T-helper 17 cell (primary cell): ENCODE measurements around the gene PLEKHA7. TPM values are rescaled to one million over a fixed set of nuclear protein-coding genes. Genes with fewer than 3 reads are reported as not detected.

Experiments used
- ATAC-seq: fragments of 150-1000 bp; cut with Tn5 transposase; 2 replicates; pipeline ENCODE4 v1.10.0; 2021; ENCODE audit warnings: mild to moderate bottlenecking, moderate library complexity
- DNase-seq, 3 donors: peaks; one replicate each; pipeline versions ENCODE4 v3.0.0 to v3.0.0-alpha.2; 2020 to 2021
- H3K9me3 ChIP-seq: one replicate; pipeline ENCODE4 v1.7.0; 2013; ENCODE audit warnings: low read length, mild to moderate bottlenecking; ENCODE audit not compliant: control insufficient read depth, poor library complexity, severe bottlenecking
- H3K27ac Mint-ChIP-seq: one replicate; pipeline ENCODE4 v1.8.0; 2022; ENCODE audit warnings: mild to moderate bottlenecking, moderate library complexity, mixed read lengths
- H3K27me3 Mint-ChIP-seq: one replicate; pipeline ENCODE4 v1.8.0; 2022; ENCODE audit warnings: mixed read lengths
- H3K36me3 Mint-ChIP-seq: one replicate; pipeline ENCODE4 v1.8.0; 2022; ENCODE audit warnings: low read depth, mixed read lengths
- H3K4me1 Mint-ChIP-seq: one replicate; pipeline ENCODE4 v1.8.0; 2022; ENCODE audit warnings: mild to moderate bottlenecking, mixed read lengths
- H3K4me3 Mint-ChIP-seq: one replicate; pipeline ENCODE4 v1.8.0; 2022; ENCODE audit warnings: mild to moderate bottlenecking, moderate library complexity, mixed read lengths
- total RNA-seq, 4 donors: library from RNA in 2 of 4; stranded (reverse) in 2 of 4; gene quantifications; one replicate each; pipeline ENCODE4 v1.2.3 and lab custom pipeline; 2022 to 2026

PLEKHA7 gene
- total RNA-seq, 2 donors from 2014 or later = 5.3 to 10.9 TPM

DNA sequence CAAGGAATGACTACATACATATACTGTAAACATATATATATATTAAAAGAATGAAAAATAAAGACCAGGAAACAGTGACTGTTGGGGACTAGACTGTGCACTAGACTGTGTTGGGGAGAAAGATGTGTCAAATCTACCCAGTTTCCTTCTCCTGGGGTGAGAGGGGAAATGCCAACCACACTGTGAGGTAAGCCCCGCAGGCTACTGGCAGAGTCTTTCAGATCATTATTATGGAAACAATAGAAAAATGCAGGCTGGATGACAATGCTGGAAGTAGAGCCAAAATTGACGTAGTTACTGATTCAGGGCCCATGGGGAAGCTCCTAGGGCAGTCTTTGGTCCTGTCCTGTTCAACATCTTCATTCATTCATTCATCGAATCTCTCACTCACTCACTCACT lies 174.4 kb downstream of the PLEKHA7 start:
- no peak for DNase-seq
- H3K4me3 Mint-ChIP-seq = no peak overlapping the region
- peaks cover 3% of the 10 kb centered on the region for H3K36me3 Mint-ChIP-seq
- no peak for ATAC-seq
- H3K27me3 Mint-ChIP-seq = no peaks in the 10 kb centered on the region
- no peaks in the 10 kb centered on the region for H3K4me1 Mint-ChIP-seq
- no peaks in the 10 kb centered on the region for H3K9me3 ChIP-seq
- H3K27ac Mint-ChIP-seq = no peak overlapping the region

DNA sequence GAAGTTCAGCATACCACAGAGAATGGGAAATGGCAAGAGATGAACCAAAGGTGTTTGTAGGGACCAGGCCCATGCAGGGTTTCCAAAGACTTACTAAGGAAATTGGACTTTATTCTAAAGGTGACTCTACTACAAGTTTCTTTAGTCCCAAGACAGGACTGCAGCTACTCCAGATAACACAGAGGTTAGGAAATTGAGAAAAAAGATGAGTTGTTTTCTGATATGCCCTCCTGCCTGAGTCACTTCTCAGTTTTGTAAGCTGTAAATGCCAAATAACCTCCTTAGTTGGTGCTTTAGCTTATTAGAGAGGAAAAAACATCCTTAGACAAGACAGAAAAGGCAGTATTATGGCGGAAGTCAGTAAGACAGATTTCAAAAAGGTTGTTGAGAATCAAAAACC lies 179.8 kb downstream of the PLEKHA7 start:
- H3K36me3 Mint-ChIP-seq = peaks cover 4% of the 10 kb centered on the region
- H3K4me3 Mint-ChIP-seq = no peak overlapping the region
- no peak for ATAC-seq
- no peak overlapping the region for H3K27ac Mint-ChIP-seq
- H3K9me3 ChIP-seq = no peaks in the 10 kb centered on the region
- no peak for DNase-seq
- no peaks in the 10 kb centered on the region for H3K4me1 Mint-ChIP-seq
- H3K27me3 Mint-ChIP-seq = no peaks in the 10 kb centered on the region

DNA sequence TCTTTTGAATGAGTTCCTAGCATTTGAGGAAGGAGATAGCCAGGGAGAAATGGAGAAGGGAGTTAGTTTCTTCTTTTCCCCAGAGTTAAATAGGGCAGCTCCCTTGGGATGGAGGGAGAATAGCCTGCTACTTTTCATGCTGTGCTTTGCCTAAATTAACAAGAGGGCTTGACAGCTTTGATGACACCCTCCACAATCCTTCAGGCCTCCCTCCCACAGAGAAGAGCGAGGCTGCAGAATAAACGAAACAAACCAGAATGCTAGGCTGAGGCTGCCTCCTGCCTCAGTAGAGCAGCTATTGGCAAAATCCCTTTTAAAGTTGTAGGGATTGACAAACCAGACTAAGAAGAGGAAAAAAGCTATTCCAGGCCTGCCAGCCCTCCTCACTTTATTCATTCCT lies 181.2 kb downstream of the PLEKHA7 start:
- no peak for DNase-seq
- no peak overlapping the region for H3K4me3 Mint-ChIP-seq
- H3K9me3 ChIP-seq = no peaks in the 10 kb centered on the region
- H3K27ac Mint-ChIP-seq = peak overlapping the region; percentile 16
- H3K4me1 Mint-ChIP-seq = no peaks in the 10 kb centered on the region
- no peak for ATAC-seq
- no peaks in the 10 kb centered on the region for H3K27me3 Mint-ChIP-seq
- peaks cover 4% of the 10 kb centered on the region for H3K36me3 Mint-ChIP-seq

- peaks cover 4% of the 10 kb centered on the region for H3K36me3 Mint-ChIP-seq
- no peaks in the 10 kb centered on the region for H3K4me1 Mint-ChIP-seq
- no peak overlapping the region for H3K4me3 Mint-ChIP-seq
- no peaks in the 10 kb centered on the region for H3K27me3 Mint-ChIP-seq
- ATAC-seq (no peak), DNase-seq (no peak)
- H3K9me3 ChIP-seq = no peaks in the 10 kb centered on the region
- H3K27ac Mint-ChIP-seq = peak overlapping the region; percentile 16
These were observed 182.0 kb downstream of the PLEKHA7 start for GRCh38 chr11:16832193-16832539.

DNA sequence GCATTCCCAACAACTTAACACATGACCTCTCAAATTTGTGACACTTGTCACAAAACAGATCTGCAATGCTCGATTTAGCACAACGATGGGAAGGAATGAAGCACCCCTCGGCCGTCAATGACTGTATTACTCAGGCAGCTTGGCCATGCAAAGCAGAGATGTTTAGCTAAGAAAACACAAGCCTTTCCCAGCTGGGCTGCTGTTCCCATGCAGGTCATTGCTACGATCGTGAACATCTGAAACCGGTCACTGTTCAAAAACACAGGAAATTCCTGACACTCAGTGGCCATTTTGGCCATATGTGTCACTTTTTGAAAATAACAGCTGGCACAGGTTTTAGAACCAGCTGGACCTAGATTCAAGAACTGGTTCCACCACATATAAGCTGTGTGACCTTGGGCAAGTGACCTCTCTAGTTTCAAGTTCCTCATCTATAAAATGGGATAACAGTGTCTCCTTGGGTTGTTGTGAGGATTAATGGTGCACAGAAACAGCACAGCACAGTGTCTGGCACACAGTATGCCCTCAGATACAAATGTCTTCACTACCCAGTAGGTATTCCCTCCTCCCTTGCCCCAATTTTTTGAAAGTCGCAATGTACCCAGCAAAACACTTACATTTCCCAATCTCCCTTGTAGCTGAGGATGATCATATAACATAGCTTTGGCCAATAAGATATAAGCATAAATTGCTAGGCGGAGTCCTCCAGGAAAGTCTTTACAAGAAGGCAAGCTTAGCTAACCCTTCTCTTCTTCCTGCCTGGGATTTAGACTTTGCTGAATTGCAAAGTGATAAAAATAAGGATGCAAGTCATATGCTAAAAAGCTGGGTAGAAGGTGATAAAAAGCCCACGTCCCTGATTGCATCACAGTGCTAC lies 182.7 kb downstream of the PLEKHA7 start:
- no peak for DNase-seq
- H3K27ac Mint-ChIP-seq = peak overlapping the region; percentile 16
- H3K4me1 Mint-ChIP-seq = peaks cover under 1% of the 10 kb centered on the region

GRCh38 chr11:16827139-16827538 lies 187.1 kb downstream of the PLEKHA7 start:
- Mint-ChIP-seq H3K4me3 (no peak overlapping the region), H3K27me3 (no peaks in the 10 kb centered on the region), H3K36me3 (peaks cover 12% of the 10 kb centered on the region), H3K4me1 (peaks cover 11% of the 10 kb centered on the region), H3K27ac (peak overlapping the region; percentile 32)
- ATAC-seq (no peak), DNase-seq (no peak)
- no peaks in the 10 kb centered on the region for H3K9me3 ChIP-seq

More for the DNA sequence above, 182.7 kb downstream of the PLEKHA7 start:
- H3K27me3 Mint-ChIP-seq = no peaks in the 10 kb centered on the region
- no peak overlapping the region for H3K4me3 Mint-ChIP-seq
- H3K9me3 ChIP-seq = no peaks in the 10 kb centered on the region
- H3K36me3 Mint-ChIP-seq = peaks cover 6% of the 10 kb centered on the region
- no peak for ATAC-seq

GRCh38 chr11:16825968-16826367 lies 188.2 kb downstream of the PLEKHA7 start:
- peaks cover 13% of the 10 kb centered on the region for H3K4me1 Mint-ChIP-seq
- no peaks in the 10 kb centered on the region for H3K27me3 Mint-ChIP-seq
- H3K27ac Mint-ChIP-seq = no peak overlapping the region

GRCh38 chr11:16825101-16825500 lies 189.1 kb downstream of the PLEKHA7 start:
- no peak overlapping the region for H3K27ac Mint-ChIP-seq
- H3K9me3 ChIP-seq = no peaks in the 10 kb centered on the region
- no peak for ATAC-seq
- DNase-seq = no peak
- no peak overlapping the region for H3K4me3 Mint-ChIP-seq
- peaks cover 12% of the 10 kb centered on the region for H3K36me3 Mint-ChIP-seq
- H3K4me1 Mint-ChIP-seq = peaks cover 19% of the 10 kb centered on the region
- no peaks in the 10 kb centered on the region for H3K27me3 Mint-ChIP-seq

More at GRCh38 chr11:16825968-16826367, 188.2 kb downstream of the PLEKHA7 start:
- ATAC-seq (no peak), DNase-seq (no peak)
- Mint-ChIP-seq H3K4me3 (no peak overlapping the region), H3K36me3 (peaks cover 12% of the 10 kb centered on the region)
- no peaks in the 10 kb centered on the region for H3K9me3 ChIP-seq

GRCh38 chr11:16820324-16821092 lies 193.7 kb downstream of the PLEKHA7 start:
- H3K27me3 Mint-ChIP-seq = no peaks in the 10 kb centered on the region
- DNase-seq = peak; percentile 9 to 27 (median 25)
- H3K27ac Mint-ChIP-seq = peak overlapping the region; percentile 32
- no peaks in the 10 kb centered on the region for H3K9me3 ChIP-seq
- H3K36me3 Mint-ChIP-seq = peaks cover 9% of the 10 kb centered on the region
- ATAC-seq = peak; percentile 81
- no peak overlapping the region for H3K4me3 Mint-ChIP-seq
- H3K4me1 Mint-ChIP-seq = peaks cover 21% of the 10 kb centered on the region

GRCh38 chr11:16818284-16818683 lies 195.9 kb downstream of the PLEKHA7 start:
- Mint-ChIP-seq H3K27me3 (no peaks in the 10 kb centered on the region), H3K36me3 (peaks cover 3% of the 10 kb centered on the region), H3K4me3 (no peak overlapping the region), H3K4me1 (peaks cover 15% of the 10 kb centered on the region), H3K27ac (no peak overlapping the region)
- no peaks in the 10 kb centered on the region for H3K9me3 ChIP-seq
- no peak for DNase-seq
- ATAC-seq = no peak

- Mint-ChIP-seq H3K4me3 (no peak overlapping the region), H3K27me3 (no peaks in the 10 kb centered on the region), H3K4me1 (peaks cover 17% of the 10 kb centered on the region), H3K36me3 (peaks cover 3% of the 10 kb centered on the region), H3K27ac (no peak overlapping the region)
- DNase-seq = no peak
- no peaks in the 10 kb centered on the region for H3K9me3 ChIP-seq
- ATAC-seq = no peak
These were observed 196.9 kb downstream of the PLEKHA7 start for GRCh38 chr11:16817351-16817750.

GRCh38 chr11:16816358-16817270 lies 197.6 kb downstream of the PLEKHA7 start:
- ATAC-seq = no peak
- Mint-ChIP-seq H3K36me3 (peaks cover 3% of the 10 kb centered on the region), H3K27me3 (no peaks in the 10 kb centered on the region), H3K4me3 (no peak overlapping the region), H3K4me1 (peaks cover 20% of the 10 kb centered on the region), H3K27ac (no peak overlapping the region)
- no peaks in the 10 kb centered on the region for H3K9me3 ChIP-seq
- DNase-seq = no peak
